ENCODE measurements around the gene ABCA4. TPM values are rescaled to one million over a fixed set of nuclear protein-coding genes. Genes with fewer than 3 reads are reported as not detected.

ABCA4 gene
- total RNA-seq, 1 donor from 2014 or later, result 0.49 TPM

- no peak for DNase-seq (ENCODE audit: extremely low spot score in 2 of 2)
- intact Hi-C loops (cut with DNase I), result no loop called here
- no peak overlapping the region for H3K27ac ChIP-seq
- no peaks in the 10 kb centered on the region for H3K36me3 ChIP-seq
- H3K4me3 ChIP-seq, result no peak overlapping the region
- no peaks in the 10 kb centered on the region for H3K4me1 ChIP-seq
- no peaks in the 10 kb centered on the region for H3K27me3 ChIP-seq
- no peaks in the 10 kb centered on the region for H3K9me3 ChIP-seq
- TF ChIP-seq POLR2A (IDR thresholded peaks at IDR 0.05) (no peak), POLR2AphosphoS5 (IDR thresholded peaks at IDR 0.05; ENCODE audit: insufficient read depth in 1 of 2, low read depth in 1 of 2) (no peak)
- TF ChIP-seq, protein P1, sequence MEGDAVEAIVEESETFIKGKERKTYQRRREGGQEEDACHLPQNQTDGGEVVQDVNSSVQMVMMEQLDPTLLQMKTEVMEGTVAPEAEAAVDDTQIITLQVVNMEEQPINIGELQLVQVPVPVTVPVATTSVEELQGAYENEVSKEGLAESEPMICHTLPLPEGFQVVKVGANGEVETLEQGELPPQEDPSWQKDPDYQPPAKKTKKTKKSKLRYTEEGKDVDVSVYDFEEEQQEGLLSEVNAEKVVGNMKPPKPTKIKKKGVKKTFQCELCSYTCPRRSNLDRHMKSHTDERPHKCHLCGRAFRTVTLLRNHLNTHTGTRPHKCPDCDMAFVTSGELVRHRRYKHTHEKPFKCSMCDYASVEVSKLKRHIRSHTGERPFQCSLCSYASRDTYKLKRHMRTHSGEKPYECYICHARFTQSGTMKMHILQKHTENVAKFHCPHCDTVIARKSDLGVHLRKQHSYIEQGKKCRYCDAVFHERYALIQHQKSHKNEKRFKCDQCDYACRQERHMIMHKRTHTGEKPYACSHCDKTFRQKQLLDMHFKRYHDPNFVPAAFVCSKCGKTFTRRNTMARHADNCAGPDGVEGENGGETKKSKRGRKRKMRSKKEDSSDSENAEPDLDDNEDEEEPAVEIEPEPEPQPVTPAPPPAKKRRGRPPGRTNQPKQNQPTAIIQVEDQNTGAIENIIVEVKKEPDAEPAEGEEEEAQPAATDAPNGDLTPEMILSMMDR (IDR thresholded peaks at IDR 0.05), result no peak
Measured at GRCh38 chr1:94011709-94012595, 109.0 kb downstream of the ABCA4 start.

- H3K4me3 ChIP-seq, result no peak overlapping the region
- TF ChIP-seq, protein P1 (IDR thresholded peaks at IDR 0.05), result no peak
- TF ChIP-seq POLR2A (IDR thresholded peaks at IDR 0.05), result no peak
- TF ChIP-seq POLR2AphosphoS5 (IDR thresholded peaks at IDR 0.05; ENCODE audit: insufficient read depth in 1 of 2, low read depth in 1 of 2), result no peak
- H3K9me3 ChIP-seq, result no peaks in the 10 kb centered on the region
- H3K36me3 ChIP-seq, result no peaks in the 10 kb centered on the region
- no peaks in the 10 kb centered on the region for H3K4me1 ChIP-seq
- intact Hi-C loops (cut with DNase I), result no loop called here
- no peak overlapping the region for H3K27ac ChIP-seq
- no peaks in the 10 kb centered on the region for H3K27me3 ChIP-seq
- no peak for DNase-seq (ENCODE audit: extremely low spot score in 2 of 2)
Measured at GRCh38 chr1:94011129-94011528, 109.8 kb downstream of the ABCA4 start.

DNA sequence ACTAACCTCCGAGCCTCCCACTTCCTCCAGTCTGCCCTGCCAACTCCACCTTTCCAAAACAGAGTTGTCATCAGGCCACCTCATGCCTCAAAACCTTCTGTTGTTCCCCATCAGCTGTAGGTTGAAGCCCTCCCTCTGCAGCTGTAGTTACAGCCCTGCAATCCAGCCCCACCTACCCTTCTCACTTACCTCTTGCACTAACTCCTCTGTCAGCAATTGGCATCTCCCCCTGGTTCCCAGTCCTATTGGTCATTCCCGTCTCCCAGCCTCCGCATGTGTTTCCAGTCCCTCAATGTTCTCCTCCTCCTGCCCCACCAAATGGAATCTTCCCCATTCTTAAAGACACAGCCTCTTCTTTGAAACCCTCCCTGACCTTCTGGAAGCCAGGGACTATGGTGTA is 111.6 kb downstream of the ABCA4 start:
- no peak overlapping the region for H3K27ac ChIP-seq
- no peaks in the 10 kb centered on the region for H3K9me3 ChIP-seq
- intact Hi-C loops (cut with DNase I), result no loop called here
- no peaks in the 10 kb centered on the region for H3K36me3 ChIP-seq
- no peaks in the 10 kb centered on the region for H3K27me3 ChIP-seq
- TF ChIP-seq POLR2A (IDR thresholded peaks at IDR 0.05) (no peak), POLR2AphosphoS5 (IDR thresholded peaks at IDR 0.05; ENCODE audit: insufficient read depth in 1 of 2, low read depth in 1 of 2) (no peak)
- TF ChIP-seq, protein P1 (IDR thresholded peaks at IDR 0.05), result no peak
- H3K4me3 ChIP-seq, result no peak overlapping the region
- DNase-seq (ENCODE audit: extremely low spot score in 2 of 2), result no peak
- no peaks in the 10 kb centered on the region for H3K4me1 ChIP-seq

DNA sequence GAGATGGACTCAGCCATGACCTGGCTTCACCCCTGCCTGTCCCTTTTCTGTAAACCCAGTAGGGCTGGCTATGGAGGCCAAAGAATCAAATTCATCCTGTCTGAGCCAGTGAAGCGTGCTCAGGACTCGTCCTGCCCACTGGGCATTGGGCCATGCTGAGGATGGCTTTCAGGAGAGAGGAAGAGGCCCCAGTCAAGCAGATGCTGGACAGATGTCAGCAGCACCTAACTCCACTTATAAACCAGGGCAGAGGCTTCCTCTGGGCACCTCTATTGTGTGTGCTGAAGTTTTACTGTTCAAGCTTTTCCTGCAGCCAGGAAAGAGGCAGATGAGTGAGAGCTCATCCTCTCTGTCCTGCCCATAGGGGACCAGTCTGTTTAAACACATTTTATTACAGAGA is 114.3 kb downstream of the ABCA4 start:
- H3K9me3 ChIP-seq, result no peaks in the 10 kb centered on the region
- no peaks in the 10 kb centered on the region for H3K4me1 ChIP-seq
- TF ChIP-seq POLR2AphosphoS5 (IDR thresholded peaks at IDR 0.05; ENCODE audit: insufficient read depth in 1 of 2, low read depth in 1 of 2) (no peak), POLR2A (IDR thresholded peaks at IDR 0.05) (no peak)
- TF ChIP-seq, protein P1 (IDR thresholded peaks at IDR 0.05), result no peak
- H3K27me3 ChIP-seq, result no peaks in the 10 kb centered on the region
- DNase-seq (ENCODE audit: extremely low spot score in 2 of 2), result peak; percentile 42 to 49
- no peaks in the 10 kb centered on the region for H3K36me3 ChIP-seq
- H3K4me3 ChIP-seq, result no peak overlapping the region
- no peak overlapping the region for H3K27ac ChIP-seq
- intact Hi-C loops (cut with DNase I), result no loop called here

- DNase-seq (ENCODE audit: extremely low spot score in 2 of 2), result no peak
- H3K4me1 ChIP-seq, result no peaks in the 10 kb centered on the region
- H3K27me3 ChIP-seq, result no peaks in the 10 kb centered on the region
- H3K9me3 ChIP-seq, result no peaks in the 10 kb centered on the region
- H3K27ac ChIP-seq, result no peak overlapping the region
- no peak for TF ChIP-seq POLR2AphosphoS5 (IDR thresholded peaks at IDR 0.05; ENCODE audit: insufficient read depth in 1 of 2, low read depth in 1 of 2)
- TF ChIP-seq POLR2A (IDR thresholded peaks at IDR 0.05), result no peak
- TF ChIP-seq, protein P1 (IDR thresholded peaks at IDR 0.05), result no peak
- intact Hi-C loops (cut with DNase I), result no loop called here
- no peak overlapping the region for H3K4me3 ChIP-seq
- H3K36me3 ChIP-seq, result no peaks in the 10 kb centered on the region
Measured at GRCh38 chr1:94004924-94005323, 116.0 kb downstream of the ABCA4 start.
